ENCODE results near the gene SPPL3. TPM values are rescaled to one million over a fixed set of nuclear protein-coding genes. Genes with fewer than 3 reads are reported as not detected.

SPPL3 gene
- total and polyA plus RNA-seq, 2 donors from 2014 or later, result 23.8 to 51.9 TPM

GRCh38 chr12:120804428-120804827, 99.7 kb downstream of the SPPL3 start:
- Histone ChIP-seq H3K4me3 (ENCODE audit: low read length in 3 of 3) (no peak overlapping the region), H3K9ac (ENCODE audit: low read length in 3 of 3) (no peak overlapping the region), H3K4me1 (ENCODE audit: control insufficient read depth in 2 of 3, insufficient read depth in 2 of 3, low read depth in 1 of 3, low read length in 3 of 3) (peaks cover 0 to 19% (median 14%) of the 10 kb centered on the region in 3 donors), H3K36me3 (ENCODE audit: control insufficient read depth in 2 of 3, insufficient read depth in 3 of 3, low read length in 3 of 3) (no peaks in the 10 kb centered on the region), H3K27ac (ENCODE audit: low read depth in 2 of 2, low read length in 2 of 2) (no peak overlapping the region), H3K27me3 (ENCODE audit: control insufficient read depth, insufficient read depth, low read length) (no peaks in the 10 kb centered on the region), H3K9me3 (ENCODE audit: control insufficient read depth in 2 of 3, insufficient read depth in 1 of 3, low read length in 3 of 3) (no peaks in the 10 kb centered on the region)
- FAIRE-seq (no peak), DNase-seq (no peak)
- no peak for TF ChIP-seq CTCF (IDR thresholded peaks at IDR 0.05; ENCODE audit: borderline replicate concordance, extremely low read depth, insufficient read depth)
- intact Hi-C loops (cut with DNase I), result no loop called here

- FAIRE-seq (no peak), DNase-seq (no peak)
- no peak for TF ChIP-seq CTCF (IDR thresholded peaks at IDR 0.05; ENCODE audit: borderline replicate concordance, extremely low read depth, insufficient read depth)
- intact Hi-C loops (cut with DNase I), result no loop called here
- H3K36me3 ChIP-seq (ENCODE audit: control insufficient read depth in 2 of 3, insufficient read depth in 3 of 3, low read length in 3 of 3), result no peaks in the 10 kb centered on the region
- H3K4me3 ChIP-seq (ENCODE audit: low read length in 3 of 3), result no peak overlapping the region
- H3K27me3 ChIP-seq (ENCODE audit: control insufficient read depth, insufficient read depth, low read length), result no peaks in the 10 kb centered on the region
- no peak overlapping the region for H3K27ac ChIP-seq (ENCODE audit: low read depth in 2 of 2, low read length in 2 of 2)
- no peaks in the 10 kb centered on the region for H3K9me3 ChIP-seq (ENCODE audit: control insufficient read depth in 2 of 3, insufficient read depth in 1 of 3, low read length in 3 of 3)
- H3K9ac ChIP-seq (ENCODE audit: low read length in 3 of 3), result no peak overlapping the region
- H3K4me1 ChIP-seq (ENCODE audit: control insufficient read depth in 2 of 3, insufficient read depth in 2 of 3, low read depth in 1 of 3, low read length in 3 of 3), result peaks cover 0 to 32% (median 16%) of the 10 kb centered on the region in 3 donors
Observed at GRCh38 chr12:120801146-120801545, 103.0 kb downstream of the SPPL3 start.

- intact Hi-C loops (cut with DNase I), result no loop called here
- no peaks in the 10 kb centered on the region for H3K36me3 ChIP-seq (ENCODE audit: control insufficient read depth in 2 of 3, insufficient read depth in 3 of 3, low read length in 3 of 3)
- no peak overlapping the region for H3K4me3 ChIP-seq (ENCODE audit: low read length in 3 of 3)
- H3K27ac ChIP-seq (ENCODE audit: low read depth in 2 of 2, low read length in 2 of 2), result no peak overlapping the region
- TF ChIP-seq CTCF (IDR thresholded peaks at IDR 0.05; ENCODE audit: borderline replicate concordance, extremely low read depth, insufficient read depth), result no peak
- H3K9ac ChIP-seq (ENCODE audit: low read length in 3 of 3), result no peak overlapping the region
- H3K27me3 ChIP-seq (ENCODE audit: control insufficient read depth, insufficient read depth, low read length), result no peaks in the 10 kb centered on the region
- FAIRE-seq, result no peak
- DNase-seq, result no peak
- peaks cover 0 to 32% (median 16%) of the 10 kb centered on the region in 3 donors for H3K4me1 ChIP-seq (ENCODE audit: control insufficient read depth in 2 of 3, insufficient read depth in 2 of 3, low read depth in 1 of 3, low read length in 3 of 3)
- H3K9me3 ChIP-seq (ENCODE audit: control insufficient read depth in 2 of 3, insufficient read depth in 1 of 3, low read length in 3 of 3), result no peaks in the 10 kb centered on the region
Observed at GRCh38 chr12:120800665-120801064, 103.5 kb downstream of the SPPL3 start.

Measured in kidney (tissue), 14 donors.